Activated CD8-positive, alpha-beta memory T cell treated with anti-CD3 and anti-CD28 coated beads for 36 hours (primary cell): Measurements from ENCODE around the gene RLF. TPM values are rescaled to one million over a fixed set of nuclear protein-coding genes. Genes with fewer than 3 reads are reported as not detected.

Experiments
- CTCF ChIA-PET: fragments of 350-600 bp; sonication (Branson Sonifier 250); formaldehyde crosslinking; loops from one replicate; lab custom pipeline; 2021; ENCODE audit warnings: antibody characterized with exemption; lab: Charles Lee
- POLR2A ChIA-PET: fragments of 350-600 bp; sonication (Branson Sonifier 250); formaldehyde crosslinking; loops from one replicate; lab custom pipeline; 2021; ENCODE audit warnings: antibody characterized with exemption; lab: Charles Lee
- total RNA-seq, 2 experiments: library from RNA; stranded (reverse); gene quantifications; one replicate each; pipeline ENCODE4 v1.2.3, GENCODE V29; 2021

RLF gene
- total RNA-seq, 2 experiments from 2014 or later: 14.6 to 15.1 TPM

DNA sequence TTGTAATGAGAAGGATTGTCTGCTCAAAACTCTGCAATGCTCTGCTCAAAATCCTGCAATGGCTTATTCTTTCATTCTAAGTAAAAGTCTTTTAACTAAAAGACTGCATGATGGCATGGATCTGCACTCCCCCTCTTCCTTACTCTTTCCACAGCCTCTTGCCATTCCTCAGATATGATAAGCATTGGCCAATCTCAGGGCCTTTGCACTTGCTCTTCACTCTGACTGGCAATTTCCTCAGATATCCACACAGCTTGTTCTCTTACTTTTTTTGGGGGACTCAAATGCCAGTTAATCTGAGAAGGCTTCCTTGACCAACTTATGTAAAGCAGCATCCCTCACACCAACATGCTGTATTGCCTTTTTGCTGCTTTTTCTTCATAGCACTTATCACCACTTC is 94.0 kb downstream of the RLF start:
- CTCF ChIA-PET: interaction anchor here (1.1 kb wide), 2 partner anchors 15 to 84 kb away, joined by 3 to 4 read pairs; no protein-coding TSS in a partner anchor

DNA sequence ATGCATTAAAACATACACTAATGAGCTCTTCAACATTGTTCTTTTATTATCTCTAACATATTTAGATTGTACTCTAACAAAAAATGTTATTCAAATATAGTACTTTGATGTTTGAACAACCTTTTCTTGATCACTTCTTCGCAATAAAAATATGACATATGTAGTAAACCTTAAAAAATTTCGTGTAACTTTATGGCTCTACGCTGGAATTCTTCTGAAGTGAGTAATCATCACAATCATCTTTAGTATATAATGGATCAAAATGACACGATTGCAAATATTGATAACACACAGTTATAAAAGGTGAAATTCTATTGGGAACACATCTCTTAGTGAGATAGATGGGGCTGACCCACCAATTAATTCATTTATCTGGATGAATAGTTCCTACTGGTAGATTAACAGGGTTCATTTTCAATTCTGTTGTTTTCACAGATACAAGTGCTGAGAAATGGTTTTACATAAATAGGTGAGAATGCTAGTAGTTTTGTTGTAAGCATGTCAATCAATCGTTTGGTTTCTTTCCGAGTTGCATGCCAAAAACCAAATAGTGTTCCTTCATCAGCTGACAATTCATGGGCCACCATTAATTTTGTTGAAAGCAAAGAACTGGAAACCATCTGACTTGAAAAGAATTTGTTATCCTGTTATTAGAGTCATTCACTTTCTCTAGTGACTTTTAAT is 95.4 kb downstream of the RLF start:
- POLR2A ChIA-PET: interaction anchor here (1.7 kb wide), 1 partner anchor 15 kb away, joined by 10 read pairs; no protein-coding TSS in a partner anchor

More for the DNA sequence above, 94.0 kb downstream of the RLF start:
- POLR2A ChIA-PET: no interaction called here

DNA sequence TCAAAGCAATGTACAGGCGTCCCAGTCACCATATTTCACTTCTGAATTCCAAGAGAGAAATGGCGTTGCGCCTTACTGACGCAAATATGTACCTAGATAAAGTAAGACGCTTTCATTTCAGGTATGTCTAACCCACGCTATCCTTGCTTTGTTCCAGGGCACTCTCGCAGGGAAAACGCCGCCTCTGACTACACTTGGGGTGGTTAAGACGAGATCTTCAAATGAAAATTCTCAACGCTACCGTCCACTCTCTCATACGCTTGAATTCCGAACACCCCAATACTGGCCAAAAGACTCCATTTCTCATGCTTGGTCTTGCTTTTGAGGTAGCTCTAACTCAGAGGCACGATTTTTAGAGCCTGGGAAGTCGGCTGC is 96.1 kb downstream of the RLF start:
- CTCF ChIA-PET: interaction anchor here (0.6 to 1.4 kb wide), 5 partner anchors 8 to 95 kb away, joined by 3 to 6 read pairs (median 4); partner anchors contain the start of gene COL9A2
- POLR2A ChIA-PET: interaction anchor here (0.6 to 1.7 kb wide), 4 partner anchors 15 to 336 kb away, joined by 3 to 10 read pairs (median 4); no protein-coding TSS in a partner anchor

More for the DNA sequence above, 95.4 kb downstream of the RLF start:
- CTCF ChIA-PET: interaction anchor here (1.0 to 1.4 kb wide), 5 partner anchors 15 to 82 kb away, joined by 3 to 6 read pairs (median 4); no protein-coding TSS in a partner anchor

DNA sequence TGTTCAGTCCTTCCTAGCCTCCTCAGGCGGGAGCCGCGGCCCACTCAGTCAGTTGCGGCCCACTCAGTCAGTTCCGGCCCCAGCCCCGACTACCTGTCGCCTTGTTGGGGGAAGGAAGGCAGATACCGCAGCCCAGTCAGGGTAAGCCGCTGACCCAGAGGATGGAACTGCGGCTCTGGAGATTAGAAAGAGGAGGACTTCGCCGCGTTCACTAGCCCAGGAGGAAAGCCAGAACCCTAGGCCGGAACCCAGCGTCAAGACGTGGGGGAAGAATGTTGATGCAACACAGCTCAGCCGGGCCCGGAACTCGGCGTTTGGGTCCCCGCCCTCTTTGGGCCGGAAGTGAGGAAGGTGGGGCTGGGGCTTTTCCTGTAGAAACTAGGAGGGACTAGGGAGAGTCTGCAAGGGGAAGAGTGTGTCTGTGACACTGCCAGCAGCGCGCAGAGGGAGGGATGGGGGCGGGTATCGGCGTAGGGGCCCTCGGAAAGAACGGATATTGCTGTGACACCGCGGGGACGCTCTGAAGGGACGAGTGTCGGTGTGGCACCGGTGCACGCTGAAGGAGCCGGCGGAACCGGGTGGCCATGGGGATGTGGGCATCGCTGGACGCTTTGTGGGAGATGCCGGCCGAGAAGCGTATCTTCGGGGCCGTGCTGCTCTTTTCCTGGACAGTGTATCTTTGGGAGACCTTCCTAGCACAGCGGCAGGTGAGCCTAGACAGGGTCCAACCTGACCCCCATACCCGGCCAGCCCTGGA is 96.7 kb downstream of the RLF start, which contains the start of gene ZMPSTE24:
Gene ZMPSTE24, plus strand, starts transcription at position 549 of the 757 bp plus-strand sequence. Its CDS starts 36 bp downstream, at position 585.
- CTCF ChIA-PET: interaction anchor here (0.6 to 1.4 kb wide), 4 partner anchors 8 to 96 kb away, joined by 3 to 6 read pairs (median 4); partner anchors contain the start of gene COL9A2
- POLR2A ChIA-PET: interaction anchor here (0.6 to 1.7 kb wide), 4 partner anchors 16 to 336 kb away, joined by 3 to 10 read pairs (median 4); no protein-coding TSS in a partner anchor

DNA sequence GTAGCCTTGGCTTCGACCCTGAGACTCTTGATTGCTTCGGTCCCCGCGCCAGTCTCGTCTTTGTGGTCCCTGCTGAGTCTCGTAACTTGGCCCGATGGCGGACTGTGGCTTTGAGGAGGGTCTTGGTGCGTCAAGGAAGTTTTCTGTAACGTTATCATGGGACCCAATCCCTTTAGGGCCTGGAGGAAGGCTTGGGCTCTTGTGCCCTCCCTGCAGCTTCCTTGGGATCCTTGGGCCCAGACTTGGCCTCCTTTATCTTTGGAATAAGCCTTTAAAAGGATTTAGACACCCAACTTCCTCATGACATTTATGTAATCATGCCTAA is 97.2 kb downstream of the RLF start:
- CTCF ChIA-PET: interaction anchor here (1.3 kb wide), 1 partner anchor 96 kb away, joined by 4 read pairs; no protein-coding TSS in a partner anchor
- POLR2A ChIA-PET: interaction anchor here (1.0 to 1.7 kb wide), 3 partner anchors 17 to 98 kb away, joined by 3 to 10 read pairs (median 4); no protein-coding TSS in a partner anchor

DNA sequence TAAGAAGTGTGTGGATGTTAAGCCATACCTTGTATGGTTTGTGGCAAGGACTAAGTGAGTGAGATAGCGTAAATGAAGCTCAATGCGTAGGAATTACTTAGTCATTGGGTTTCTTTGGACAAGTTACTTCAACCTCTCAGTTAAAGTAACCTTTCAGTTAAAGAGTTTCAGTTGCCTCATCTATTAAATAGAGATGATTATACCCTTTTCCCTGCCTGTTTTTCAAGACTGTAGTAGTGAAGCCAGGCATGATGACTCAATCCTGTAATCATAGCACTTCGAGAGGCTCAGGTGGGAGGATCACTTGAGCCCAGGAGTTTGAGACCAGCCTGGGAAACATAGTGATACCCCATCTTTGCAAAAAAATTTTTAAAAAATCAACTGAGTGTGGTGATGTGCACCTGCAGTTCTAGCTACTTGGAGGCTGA is 103.2 kb downstream of the RLF start:
- ChIA-PET POLR2A (interaction anchor here (0.6 to 1.6 kb wide), 4 partner anchors 8 to 109 kb away, joined by 3 to 7 read pairs (median 4); partner anchors contain the start of gene SMAP2), CTCF (no interaction called here)

DNA sequence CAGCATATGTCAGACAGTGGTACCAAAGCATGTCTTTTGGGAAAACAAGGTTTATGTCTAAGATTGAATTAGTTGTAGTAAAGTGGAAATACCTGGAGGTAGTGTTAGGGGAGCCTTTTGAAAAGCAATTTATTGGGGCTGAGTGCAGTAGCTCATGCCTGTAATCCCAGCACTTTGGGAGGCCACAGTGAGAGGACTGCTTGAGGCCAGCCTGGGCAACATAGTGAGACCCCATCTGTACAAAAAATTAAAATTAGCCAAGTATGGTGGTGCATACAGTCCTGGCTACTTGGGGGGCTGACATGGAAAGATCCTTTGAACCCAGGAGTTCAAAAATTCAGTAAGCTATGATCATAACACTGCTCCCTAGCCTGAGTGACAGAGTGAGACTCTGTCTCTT is 104.1 kb downstream of the RLF start:
- CTCF ChIA-PET: interaction anchor here (1.2 to 1.3 kb wide), 2 partner anchors 51 to 112 kb away, joined by 3 read pairs; no protein-coding TSS in a partner anchor
- POLR2A ChIA-PET: interaction anchor here (1.6 kb wide), 1 partner anchor 24 kb away, joined by 5 read pairs; no protein-coding TSS in a partner anchor

DNA sequence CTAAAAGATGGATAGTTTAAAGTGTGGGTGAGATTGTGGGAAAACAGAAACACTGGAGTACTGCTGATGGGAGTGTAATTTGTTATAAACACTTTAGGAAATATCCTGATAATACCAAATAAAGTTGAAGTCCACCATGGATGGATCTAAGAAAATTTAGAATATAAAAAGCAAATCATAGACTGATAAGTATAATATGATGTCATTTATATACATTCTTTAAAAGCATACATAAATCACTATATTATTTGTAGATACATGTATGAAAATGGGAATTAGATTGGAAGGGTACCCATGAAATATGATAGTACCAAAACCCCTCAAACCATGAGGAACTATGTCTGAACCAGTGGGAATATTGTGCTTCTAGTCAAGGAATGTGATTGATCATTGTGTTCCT is 104.7 kb downstream of the RLF start:
- ChIA-PET CTCF (interaction anchor here (1.2 to 1.3 kb wide), 2 partner anchors 52 to 113 kb away, joined by 3 read pairs; no protein-coding TSS in a partner anchor), POLR2A (no interaction called here)

DNA sequence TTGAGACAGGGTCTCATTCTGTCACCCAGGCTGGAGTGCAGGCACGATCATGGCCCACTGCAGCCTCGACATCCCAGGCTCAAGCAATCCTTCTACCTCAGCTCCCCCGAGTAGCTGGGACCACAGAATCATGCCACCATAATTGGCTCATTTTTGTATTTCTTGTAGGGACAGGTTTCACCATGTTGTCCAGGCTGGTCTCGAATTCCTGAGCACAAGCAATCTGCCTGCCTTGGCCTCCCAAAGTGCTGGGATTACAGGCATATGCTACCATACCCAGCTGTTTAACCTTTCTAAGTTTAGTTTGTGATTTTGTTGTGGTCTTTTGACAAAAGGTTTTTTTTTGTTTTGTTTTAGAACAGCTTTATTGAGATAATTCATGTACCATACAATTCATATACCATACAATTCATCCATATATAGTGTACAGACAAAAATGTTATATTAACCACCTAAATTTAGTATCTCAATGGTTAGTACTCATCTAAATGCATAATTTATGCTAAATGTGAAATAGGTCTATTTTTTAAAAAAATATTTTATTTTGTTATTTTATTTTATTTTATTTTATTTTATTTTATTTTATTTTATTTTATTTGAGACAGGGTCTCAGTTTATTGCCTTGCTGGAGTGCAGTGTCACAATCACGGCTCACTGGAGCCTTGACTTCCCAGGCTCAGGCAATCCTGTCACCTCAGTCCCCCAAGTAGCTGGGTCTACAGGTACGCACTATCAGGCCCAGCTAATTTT is 105.8 kb downstream of the RLF start:
- ChIA-PET POLR2A (no interaction called here), CTCF (interaction anchor here (0.6 to 1.3 kb wide), 4 partner anchors 38 to 114 kb away, joined by 3 to 5 read pairs (median 3); no protein-coding TSS in a partner anchor)

DNA sequence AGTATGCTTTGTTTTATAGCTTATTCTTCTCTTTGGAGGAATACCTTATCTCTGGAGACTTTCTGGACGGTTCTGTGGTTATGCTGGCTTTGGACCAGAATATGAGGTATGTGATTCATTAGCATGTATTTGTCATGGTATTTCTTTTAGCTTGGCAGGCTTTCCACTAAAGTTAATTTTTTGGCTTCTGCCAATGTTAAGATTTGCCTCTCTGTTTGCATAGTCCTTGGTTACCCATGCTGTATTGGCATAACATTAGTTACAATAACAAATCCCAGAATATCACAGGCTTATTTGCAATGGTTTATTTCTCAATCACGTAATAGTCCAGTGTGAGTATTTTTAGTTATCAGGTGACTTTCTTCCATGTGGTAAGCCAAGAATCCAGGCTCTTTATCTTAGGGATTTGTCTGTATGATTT is 106.6 kb downstream of the RLF start:
- POLR2A ChIA-PET: no interaction called here
- CTCF ChIA-PET: interaction anchor here (0.6 kb wide), 2 partner anchors 46 to 85 kb away, joined by 3 to 5 read pairs; no protein-coding TSS in a partner anchor

DNA sequence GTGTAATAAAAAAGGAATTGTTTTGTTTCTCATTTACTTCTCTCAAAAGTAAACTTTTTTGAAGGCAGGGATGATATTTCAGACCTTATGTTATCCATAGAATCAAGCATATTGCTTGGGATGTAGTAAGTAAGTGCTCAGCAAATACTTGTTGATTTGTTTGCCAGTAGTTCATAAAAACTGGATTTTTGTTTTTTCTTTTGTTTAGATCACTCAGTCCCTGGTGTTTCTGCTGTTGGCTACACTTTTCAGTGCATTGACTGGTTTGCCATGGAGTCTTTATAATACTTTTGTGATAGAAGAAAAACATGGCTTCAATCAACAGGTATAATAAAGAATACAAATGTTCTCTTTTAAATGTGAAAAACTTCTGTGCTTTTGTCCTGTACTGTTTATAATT is 107.0 kb downstream of the RLF start:
- CTCF ChIA-PET: interaction anchor here (0.6 kb wide), 1 partner anchor 59 kb away, joined by 3 read pairs; no protein-coding TSS in a partner anchor
- POLR2A ChIA-PET: interaction anchor here (1.2 kb wide), 1 partner anchor 106 kb away, joined by 8 read pairs; no protein-coding TSS in a partner anchor

DNA sequence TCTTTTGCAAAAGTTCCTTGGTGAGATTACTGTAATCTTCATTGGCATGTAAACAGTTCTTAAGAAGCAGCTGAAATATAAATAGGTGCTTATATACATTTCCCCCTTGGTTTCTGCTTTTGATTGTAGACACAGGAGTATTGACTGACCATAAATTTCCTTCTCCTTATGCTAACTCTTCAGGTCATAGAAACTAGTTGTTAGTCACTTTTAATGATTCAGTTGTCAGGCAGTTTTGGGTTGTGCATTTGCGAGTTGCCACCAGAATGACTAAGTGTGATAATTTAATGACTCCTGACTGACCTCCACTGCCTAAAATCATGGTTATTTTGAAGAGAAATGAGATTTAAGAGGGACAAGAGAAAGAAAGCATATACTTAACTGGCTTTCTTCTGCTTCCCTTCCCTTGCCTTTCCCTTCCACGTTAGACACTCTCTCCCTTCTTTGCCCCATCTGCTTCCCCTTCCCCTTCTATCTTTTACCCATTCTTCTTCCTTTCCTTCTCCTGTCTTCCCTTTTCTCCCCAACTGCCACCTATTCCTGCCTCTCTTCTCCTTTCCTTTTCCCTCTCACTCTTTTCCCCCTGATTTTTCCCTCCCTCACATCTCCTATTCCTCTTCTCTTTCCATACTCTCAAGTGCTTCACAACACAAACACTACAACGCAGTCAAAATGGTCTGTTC is 109.1 kb downstream of the RLF start:
- ChIA-PET POLR2A (interaction anchor here (0.5 to 0.6 kb wide), 2 partner anchors 28 to 105 kb away, joined by 3 to 5 read pairs; no protein-coding TSS in a partner anchor), CTCF (interaction anchor here (0.9 kb wide), 1 partner anchor 45 kb away, joined by 3 read pairs; no protein-coding TSS in a partner anchor)

DNA sequence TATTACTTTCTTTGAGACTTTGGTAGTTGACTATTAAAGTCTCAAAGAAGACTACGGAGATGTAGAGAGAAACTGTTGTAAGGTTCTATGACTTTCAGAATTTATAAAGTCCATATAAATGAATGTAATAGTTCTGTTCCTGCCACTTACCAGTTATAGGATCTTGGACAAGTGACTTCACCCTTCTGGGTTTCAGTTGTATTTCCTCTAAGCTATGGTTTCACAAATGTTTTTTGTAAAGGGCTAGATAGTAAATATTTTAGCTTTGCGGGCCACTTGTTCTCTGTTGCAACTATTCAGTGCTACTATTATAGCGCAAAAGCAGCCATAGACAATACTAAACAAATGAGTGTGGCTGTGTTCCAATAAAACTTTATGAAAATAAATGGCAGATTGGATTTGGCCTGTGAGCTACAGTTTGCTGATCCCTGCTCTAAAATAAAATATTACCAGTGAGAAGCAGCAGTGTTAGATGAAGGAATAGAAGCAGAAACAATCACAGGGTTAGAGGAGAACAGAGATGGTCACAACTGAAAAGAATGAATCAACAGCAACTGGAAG is 111.5 kb downstream of the RLF start:
- POLR2A ChIA-PET: interaction anchor here (0.8 kb wide), 1 partner anchor 9 kb away, joined by 3 read pairs; no protein-coding TSS in a partner anchor
- CTCF ChIA-PET: interaction anchor here (0.6 to 1.2 kb wide), 2 partner anchors 119 to 173 kb away, joined by 4 to 5 read pairs; no protein-coding TSS in a partner anchor

DNA sequence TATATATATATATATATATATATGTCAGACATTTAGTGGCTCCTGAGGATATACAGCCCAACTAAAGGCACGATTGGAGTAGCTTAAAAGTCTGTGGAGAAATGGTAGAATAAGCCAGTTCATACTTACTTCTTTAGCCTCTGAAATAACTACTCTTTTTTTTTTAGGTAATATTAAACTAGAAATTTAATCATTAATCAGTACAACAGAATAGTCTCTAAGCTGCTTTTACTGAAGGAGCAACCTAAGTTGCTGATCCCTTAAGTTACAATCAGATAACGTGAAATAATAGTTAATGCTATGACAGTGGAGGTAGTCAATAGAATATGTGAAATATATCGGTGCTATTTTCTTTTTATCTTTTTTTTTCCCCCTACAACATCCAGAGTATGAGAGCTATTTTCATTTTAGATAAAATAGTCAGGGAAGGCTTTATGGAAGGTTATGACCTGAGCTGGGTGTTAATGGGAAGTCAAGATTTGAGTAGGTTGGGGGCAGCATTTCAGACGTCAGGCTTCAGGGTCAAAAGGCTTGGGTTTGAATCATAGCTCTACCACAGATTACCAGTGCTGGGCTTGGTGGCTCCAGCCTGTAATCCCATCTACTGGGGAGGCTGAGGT is 112.5 kb downstream of the RLF start:
- POLR2A ChIA-PET: no interaction called here
- CTCF ChIA-PET: interaction anchor here (0.6 to 1.3 kb wide), 3 partner anchors 11 to 173 kb away, joined by 3 to 5 read pairs (median 4); no protein-coding TSS in a partner anchor

DNA sequence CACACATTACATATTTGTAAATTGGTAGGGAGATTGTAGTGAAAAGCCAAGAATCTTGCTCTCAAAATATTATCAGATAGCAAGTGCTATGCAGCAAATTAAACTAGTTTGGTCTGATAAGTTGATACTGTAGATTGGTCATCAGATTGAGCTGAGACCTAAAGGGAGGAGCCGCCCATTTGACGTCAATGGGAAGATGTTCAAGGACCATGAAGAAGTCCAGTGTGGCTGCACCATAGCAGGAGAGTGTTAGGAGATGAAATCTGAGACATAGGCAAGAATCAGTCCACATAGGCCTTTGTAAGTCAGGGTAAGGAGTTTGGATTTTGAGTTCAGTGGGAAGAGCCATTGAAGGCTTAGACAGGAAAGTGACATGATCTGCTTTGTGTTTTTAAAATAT is 113.1 kb downstream of the RLF start:
- POLR2A ChIA-PET: no interaction called here
- CTCF ChIA-PET: interaction anchor here (1.3 kb wide), 1 partner anchor 12 kb away, joined by 3 read pairs; no protein-coding TSS in a partner anchor

DNA sequence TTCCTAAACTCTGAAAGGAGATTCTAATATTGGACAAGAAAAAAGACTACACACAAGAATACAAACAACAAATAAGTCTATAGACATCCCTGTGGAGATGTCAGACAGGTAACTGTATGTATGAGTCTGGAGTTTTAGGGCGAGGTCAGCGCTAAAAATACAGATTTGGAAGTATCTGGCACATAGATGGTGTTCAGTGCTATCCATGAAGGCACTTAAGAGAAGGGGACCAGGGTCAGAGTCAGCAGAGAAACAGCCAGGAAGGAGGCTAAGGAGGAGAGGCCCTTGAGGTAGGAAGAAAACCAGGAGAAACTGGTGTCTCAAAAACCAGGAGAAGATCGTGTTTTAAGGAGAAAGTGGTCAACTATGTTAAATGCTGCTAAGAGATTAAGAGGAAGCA is 114.9 kb downstream of the RLF start:
- POLR2A ChIA-PET: no interaction called here

More for the DNA sequence above, 114.9 kb downstream of the RLF start:
- CTCF ChIA-PET: interaction anchor here (0.6 to 0.8 kb wide), 3 partner anchors 62 to 132 kb away, joined by 3 read pairs; no protein-coding TSS in a partner anchor
